ENCODE measurements around the gene LDHAL6A.

LDHAL6A gene

DNA sequence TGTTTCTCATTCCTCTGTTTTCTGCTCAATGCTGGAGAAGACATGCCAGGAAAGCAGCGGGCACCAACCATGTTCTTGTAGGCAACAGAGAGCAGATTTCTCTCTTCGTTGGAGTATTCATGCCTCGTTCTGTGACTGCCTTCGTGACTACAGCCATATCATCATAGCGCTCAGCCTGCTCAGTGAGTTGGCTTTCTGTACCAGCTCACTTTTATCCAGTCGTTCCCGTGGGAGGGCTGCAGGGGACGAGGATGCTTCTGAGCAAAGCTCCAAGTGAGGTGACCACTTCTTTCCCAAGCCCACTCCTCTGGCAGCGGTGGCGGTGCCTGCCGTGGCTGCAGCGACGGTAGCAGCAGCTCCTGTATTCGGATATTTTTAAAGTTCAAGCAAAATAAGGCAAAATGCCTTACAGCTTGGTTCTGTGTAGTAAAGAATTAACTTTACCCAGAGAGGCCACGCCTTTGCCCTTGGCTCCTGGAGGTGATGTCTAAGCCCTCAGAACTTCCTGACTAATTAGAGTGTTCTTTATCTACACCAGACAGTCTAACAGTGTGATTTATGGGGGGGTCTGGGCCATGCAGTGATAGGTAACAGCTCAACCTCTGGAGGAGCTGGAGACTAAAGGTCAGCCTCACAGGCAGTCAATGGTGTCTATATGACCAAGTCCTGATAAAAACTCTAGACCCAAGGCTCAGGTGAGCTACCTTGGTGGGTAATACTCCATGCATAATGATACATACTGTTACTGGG lies 35.3 kb downstream of the LDHAL6A start:
- no peak for DNase-seq (ENCODE audit: low read depth, low spot score)

DNA sequence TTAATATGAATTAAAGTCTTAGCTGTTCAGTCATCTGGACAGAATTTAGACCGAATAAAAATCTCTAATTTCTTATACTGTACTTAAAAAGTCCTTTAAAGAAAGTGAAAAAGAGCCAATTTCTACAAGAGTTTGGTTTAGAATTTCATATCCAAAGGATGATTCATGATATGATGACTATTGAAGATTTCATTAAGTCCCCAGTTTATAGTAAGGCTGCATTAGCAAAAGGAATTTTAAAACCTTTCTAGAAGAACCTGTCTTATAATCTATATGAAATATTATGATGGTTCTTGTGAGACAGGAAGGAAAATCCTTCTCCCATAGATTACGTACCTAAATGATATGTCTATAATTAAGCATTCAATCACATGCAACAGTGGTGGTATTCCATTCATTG lies 36.3 kb downstream of the LDHAL6A start:
- DNase-seq (ENCODE audit: low read depth, low spot score), result no peak

GRCh38 chr11:18492888-18493287 lies 37.2 kb downstream of the LDHAL6A start:
- DNase-seq (ENCODE audit: low read depth, low spot score), result no peak

DNA sequence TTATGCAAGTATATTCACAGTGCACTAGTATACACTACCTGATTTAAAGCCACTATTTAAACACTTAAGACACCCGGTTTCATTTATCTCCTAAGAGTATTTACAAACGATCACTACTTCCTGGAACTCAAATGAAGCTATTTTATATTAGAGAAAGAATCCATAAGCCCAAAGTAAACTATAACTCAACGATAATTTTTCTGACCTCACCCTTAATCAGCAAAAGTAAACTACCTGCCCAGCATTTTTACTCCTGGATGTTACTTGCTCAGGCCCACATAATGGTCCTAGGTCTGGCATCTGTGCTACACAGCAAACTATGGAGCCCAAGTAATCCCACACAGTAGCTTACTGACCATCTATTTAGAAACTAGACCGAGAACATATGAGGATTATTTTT lies 37.7 kb downstream of the LDHAL6A start:
- DNase-seq (ENCODE audit: low read depth, low spot score), result no peak

- DNase-seq (ENCODE audit: low read depth, low spot score), result no peak
Observed at GRCh38 chr11:18495271-18495670, 39.6 kb downstream of the LDHAL6A start.

GRCh38 chr11:18495703-18496102 lies 40.0 kb downstream of the LDHAL6A start:
- DNase-seq (ENCODE audit: low read depth, low spot score), result no peak

GRCh38 chr11:18498039-18498438 lies 42.4 kb downstream of the LDHAL6A start:
- DNase-seq (ENCODE audit: low read depth, low spot score), result no peak

GRCh38 chr11:18501629-18502028 lies 46.0 kb downstream of the LDHAL6A start:
- no peak for DNase-seq (ENCODE audit: low read depth, low spot score)

DNA sequence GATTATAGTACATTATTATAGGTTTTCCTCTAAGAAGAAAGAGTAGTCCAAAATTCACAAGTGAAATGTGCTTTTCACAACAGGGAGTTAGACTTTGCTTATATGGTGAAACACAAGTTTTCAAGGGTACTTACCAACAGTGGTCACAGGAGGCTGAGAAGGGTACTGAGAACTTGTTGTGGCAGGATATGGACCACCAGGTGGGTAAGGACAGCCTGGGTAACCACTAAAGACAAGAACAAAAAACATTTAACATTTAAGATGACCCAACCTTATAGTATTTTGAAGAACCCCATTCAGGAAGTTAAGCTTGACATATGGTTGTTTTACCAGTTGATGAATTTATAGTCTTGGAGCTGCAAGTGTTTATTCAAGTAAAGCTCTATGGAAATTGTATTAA lies 46.7 kb downstream of the LDHAL6A start:
- DNase-seq (ENCODE audit: low read depth, low spot score), result no peak

- DNase-seq (ENCODE audit: low read depth, low spot score), result no peak
Observed at GRCh38 chr11:18521122-18521521, 65.5 kb downstream of the LDHAL6A start.

DNA sequence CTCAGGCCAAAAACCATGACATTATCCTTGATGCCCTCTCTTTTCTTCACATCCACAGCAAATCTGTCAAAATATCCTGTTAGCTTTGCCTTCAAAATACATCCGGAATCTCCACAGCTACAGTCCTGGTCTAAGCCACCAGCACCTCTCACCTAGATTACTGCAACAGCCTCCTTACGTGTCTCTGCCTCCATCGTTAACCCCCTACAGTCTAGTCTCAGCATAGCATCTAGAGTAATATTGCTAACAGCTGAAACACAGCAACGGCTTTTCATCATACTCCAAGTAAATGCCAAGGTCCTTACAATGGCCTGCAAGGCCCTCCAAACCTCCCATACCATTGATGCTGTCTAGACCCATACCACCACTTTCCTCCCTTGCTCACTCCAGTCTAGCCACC lies 66.7 kb downstream of the LDHAL6A start:
- DNase-seq (ENCODE audit: low read depth, low spot score), result no peak

GRCh38 chr11:18523084-18523483 lies 67.4 kb downstream of the LDHAL6A start:
- no peak for DNase-seq (ENCODE audit: low read depth, low spot score)

GRCh38 chr11:18524248-18524647 lies 68.6 kb downstream of the LDHAL6A start:
- DNase-seq (ENCODE audit: low read depth, low spot score), result no peak

DNA sequence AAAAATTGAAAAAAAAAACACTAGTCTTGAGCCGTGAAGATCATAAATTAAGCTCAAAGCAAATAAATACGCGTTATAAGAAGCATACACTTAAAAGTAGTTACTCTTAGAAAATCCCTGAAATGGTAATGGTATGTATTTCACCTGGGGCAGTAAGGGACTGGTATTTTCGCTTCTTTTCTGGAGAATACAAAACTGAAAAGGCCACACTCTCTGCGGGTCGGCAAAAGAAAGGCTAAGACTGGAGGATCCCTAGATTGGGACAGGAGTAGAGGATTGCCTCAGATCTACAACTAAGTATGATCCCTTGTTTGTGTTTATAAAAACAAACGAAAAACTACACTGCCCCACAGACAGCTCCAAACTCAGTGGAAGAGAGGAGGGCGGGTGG lies 70.5 kb downstream of the LDHAL6A start:
- DNase-seq (ENCODE audit: low read depth, low spot score), result no peak

GRCh38 chr11:18526521-18527296 lies 71.1 kb downstream of the LDHAL6A start, which contains the start of gene TSG101:
TSG101 (minus strand) TSS chr11:18526942; CDS start chr11:18526816, 126 bp downstream.
- peak; percentile 99 for DNase-seq (ENCODE audit: low read depth, low spot score)

DNA sequence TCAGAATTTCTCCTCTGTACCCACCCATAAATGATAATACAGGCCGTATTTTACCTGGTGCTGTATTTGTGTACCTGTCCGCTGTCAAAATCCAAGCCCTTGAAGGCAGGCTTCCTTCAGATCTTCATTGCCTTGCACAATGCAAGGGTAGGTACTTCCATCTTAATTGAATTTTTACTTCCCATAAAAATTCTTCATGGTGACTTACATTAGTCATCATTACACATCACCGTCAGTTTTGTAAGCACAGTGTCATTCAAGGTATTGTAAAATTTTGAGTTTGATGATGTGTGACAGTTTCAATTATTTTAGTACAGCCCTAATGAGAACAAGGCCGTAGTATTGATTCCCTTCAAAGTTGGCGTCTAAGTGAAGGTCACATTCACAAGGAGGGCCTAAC lies 71.9 kb downstream of the LDHAL6A start:
- no peak for DNase-seq (ENCODE audit: low read depth, low spot score)
